Uterus (tissue), 2 donors: Measurements from ENCODE around the gene HRH3.

Experiments used
- POLR2A ChIP-seq, 2 donors: fragments of 450-650 bp; IDR thresholded peaks; one replicate each; pipeline ENCODE4 v1.6.1; 2016; ENCODE audit warnings: antibody characterized with exemption in 2 of 2, mild to moderate bottlenecking in 1 of 2, moderate library complexity in 1 of 2
- TF ChIP-seq, protein P1 (sequence below), 4 experiments: fragments of 200-600 bp in 2 of 4; fragments of 450-650 bp in 2 of 4; sonication (generic) in 2 of 4; IDR thresholded peaks; one replicate each; pipeline ENCODE4 v1.5.1; 2016 to 2019; ENCODE audit warnings: antibody characterized with exemption in 4 of 4, mild to moderate bottlenecking in 2 of 4, moderate library complexity in 1 of 4

DNA sequence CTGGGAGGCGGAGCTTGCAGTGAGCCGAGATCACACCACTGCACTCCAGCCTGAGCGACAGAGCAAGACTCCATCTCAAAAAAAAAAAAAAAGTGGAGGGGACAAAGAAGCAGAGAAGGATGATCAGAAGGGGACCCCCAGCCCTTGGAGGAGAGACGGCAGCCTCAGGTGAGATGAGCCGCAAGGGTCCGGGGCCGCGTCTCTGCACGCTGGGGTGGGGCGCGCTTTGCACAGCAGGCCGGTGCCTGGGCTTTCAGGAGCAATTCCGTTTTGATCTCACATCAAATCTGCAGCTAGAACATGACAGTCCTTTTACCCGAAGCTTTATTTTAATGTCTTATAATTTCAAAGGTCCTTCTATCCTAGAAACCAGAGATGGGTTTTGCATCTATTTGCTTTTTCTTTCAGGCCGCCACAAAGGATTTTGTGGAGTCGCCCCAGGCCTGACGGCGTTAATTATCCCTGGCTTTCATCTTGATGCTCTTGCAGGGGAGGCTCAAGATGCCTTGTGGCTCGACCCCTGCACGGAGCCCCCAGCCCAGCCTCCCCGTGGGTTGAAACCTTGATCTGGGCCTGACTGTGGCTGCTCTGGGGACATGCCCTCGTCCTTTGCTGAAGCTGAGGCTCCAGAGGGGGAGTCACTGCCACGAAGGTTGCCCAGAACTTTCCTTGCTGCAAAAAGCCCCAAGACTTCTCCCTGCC is 17.3 kb downstream of the HRH3 start:
- TF ChIP-seq, protein P1, sequence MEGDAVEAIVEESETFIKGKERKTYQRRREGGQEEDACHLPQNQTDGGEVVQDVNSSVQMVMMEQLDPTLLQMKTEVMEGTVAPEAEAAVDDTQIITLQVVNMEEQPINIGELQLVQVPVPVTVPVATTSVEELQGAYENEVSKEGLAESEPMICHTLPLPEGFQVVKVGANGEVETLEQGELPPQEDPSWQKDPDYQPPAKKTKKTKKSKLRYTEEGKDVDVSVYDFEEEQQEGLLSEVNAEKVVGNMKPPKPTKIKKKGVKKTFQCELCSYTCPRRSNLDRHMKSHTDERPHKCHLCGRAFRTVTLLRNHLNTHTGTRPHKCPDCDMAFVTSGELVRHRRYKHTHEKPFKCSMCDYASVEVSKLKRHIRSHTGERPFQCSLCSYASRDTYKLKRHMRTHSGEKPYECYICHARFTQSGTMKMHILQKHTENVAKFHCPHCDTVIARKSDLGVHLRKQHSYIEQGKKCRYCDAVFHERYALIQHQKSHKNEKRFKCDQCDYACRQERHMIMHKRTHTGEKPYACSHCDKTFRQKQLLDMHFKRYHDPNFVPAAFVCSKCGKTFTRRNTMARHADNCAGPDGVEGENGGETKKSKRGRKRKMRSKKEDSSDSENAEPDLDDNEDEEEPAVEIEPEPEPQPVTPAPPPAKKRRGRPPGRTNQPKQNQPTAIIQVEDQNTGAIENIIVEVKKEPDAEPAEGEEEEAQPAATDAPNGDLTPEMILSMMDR (IDR thresholded peaks at IDR 0.05) = no peak
- TF ChIP-seq POLR2A (IDR thresholded peaks at IDR 0.05) = no peak
